BJ (cell line): ENCODE results near the gene MSH5. TPM values are rescaled to one million over a fixed set of nuclear protein-coding genes. Genes with fewer than 3 reads are reported as not detected.

Source experiments
- CTCF ChIA-PET: fragments of 350-600 bp; formaldehyde crosslinking; extraction: SDS; loops from one replicate; lab custom pipeline; 2021; ENCODE audit warnings: antibody characterized with exemption, inconsistent platforms; lab: Yijun Ruan, JAX
- POLR2A ChIA-PET: fragments of 300-600 bp; sonication (Branson Sonifier 250); formaldehyde crosslinking; extraction: SDS; loops from one replicate; lab custom pipeline; 2021; ENCODE audit warnings: antibody characterized with exemption; lab: Charles Lee
- DNase-seq: peaks from one replicate; pipeline ENCODE4 v3.0.0-alpha.2; 2011; ENCODE audit warnings: low read depth
- H3K27me3 ChIP-seq: 2 replicates; pipeline ENCODE4 v1.6.0; 2011; ENCODE audit warnings: low read length; ENCODE audit not compliant: control insufficient read depth, insufficient read depth
- H3K36me3 ChIP-seq: 2 replicates; pipeline ENCODE4 v1.5.1; 2011; ENCODE audit warnings: low read length; ENCODE audit not compliant: control insufficient read depth, insufficient read depth
- H3K4me3 ChIP-seq: 2 replicates; pipeline ENCODE4 v1.5.1; 2011; ENCODE audit warnings: low read depth, mild to moderate bottlenecking, control low read depth, low read length
- CTCF ChIP-seq: IDR thresholded peaks from 2 replicates; pipeline ENCODE4 v1.5.1; 2011; ENCODE audit warnings: low read depth, mild to moderate bottlenecking, control low read depth, inconsistent platforms, low read length, moderate library complexity; ENCODE audit not compliant: insufficient read depth
- polyA plus RNA-seq: library from polyadenylated mRNA; depleted of rRNA; stranded (reverse); fragments of >200 nt; gene quantifications from 2 replicates; pipeline ENCODE4 v1.2.3, GENCODE V29; 2011

Gene MSH5
- polyA plus RNA-seq, 1 experiment, result 10.7 TPM

GRCh38 chr6:31794866-31795615, 55.2 kb downstream of the MSH5 start:
- Histone ChIP-seq H3K27me3 (no peaks in the 10 kb centered on the region), H3K36me3 (peaks cover 4% of the 10 kb centered on the region; the same call in 1 of the 2 replicates), H3K4me3 (peak overlapping the region; percentile 95)
- DNase-seq, result no peak
- TF ChIP-seq CTCF, result no peak
- CTCF ChIA-PET, result interaction anchor here (0.8 to 1.8 kb wide), 10 partner anchors 9 to 65 kb away, joined by 3 to 12 read pairs (median 5); partner anchors contain the start of genes DDAH2, HSPA1A, HSPA1L and LSM2
- POLR2A ChIA-PET, result interaction anchor here (0.7 kb wide), 2 partner anchors 12 to 40 kb away, joined by 3 to 29 read pairs; partner anchors contain the start of gene LSM2

- Histone ChIP-seq H3K4me3 (peak within 1 kb of the TSS; percentile 95), H3K36me3 (peaks cover 4% of the 10 kb centered on the region; the same call in 1 of the 2 replicates), H3K27me3 (no peaks in the 10 kb centered on the region)
- TF ChIP-seq CTCF, result peak; percentile 75
- ChIA-PET CTCF (interaction anchor here (1.0 to 1.8 kb wide), 9 partner anchors 10 to 66 kb away, joined by 3 to 12 read pairs (median 5); partner anchors contain the start of genes DDAH2, HSPA1A, HSPA1L and LSM2), POLR2A (interaction anchor here (0.7 kb wide), 2 partner anchors 11 to 40 kb away, joined by 3 to 29 read pairs; partner anchors contain the start of gene LSM2)
- no peak for DNase-seq
These were observed 56.0 kb downstream of the MSH5 start, which contains the start of gene VARS1 for GRCh38 chr6:31795616-31796298. Gene VARS1 (minus strand): TSS chr6:31795752. CDS start chr6:31795217, 535 bp downstream.

GRCh38 chr6:31796993-31797385, 57.2 kb downstream of the MSH5 start:
- ChIA-PET POLR2A (interaction anchor here (0.7 kb wide), 1 partner anchor 10 kb away, joined by 3 read pairs; the partner anchor contains the start of gene LSM2), CTCF (interaction anchor here (1.3 to 1.5 kb wide), 2 partner anchors 13 to 27 kb away, joined by 5 to 10 read pairs; no protein-coding TSS in a partner anchor)
- no peaks in the 10 kb centered on the region for H3K27me3 ChIP-seq
- H3K4me3 ChIP-seq, result no peak overlapping the region
- no peak for DNase-seq
- no peak for TF ChIP-seq CTCF
- H3K36me3 ChIP-seq, result peaks cover 2% of the 10 kb centered on the region; the same call in 1 of the 2 replicates

GRCh38 chr6:31797588-31797987, 57.8 kb downstream of the MSH5 start:
- Histone ChIP-seq H3K27me3 (no peaks in the 10 kb centered on the region), H3K4me3 (no peak overlapping the region), H3K36me3 (no peaks in the 10 kb centered on the region)
- DNase-seq, result no peak
- POLR2A ChIA-PET, result no interaction called here
- CTCF ChIA-PET, result no interaction called here
- no peak for TF ChIP-seq CTCF
